Measurements from ENCODE around the gene CCDC93.

CCDC93 gene

GRCh38 chr2:117983040-117983439 is 30.8 kb downstream of the CCDC93 start:
- no peak for TF ChIP-seq CTCF (IDR thresholded peaks at IDR 0.05; ENCODE audit: low read depth, low read length, missing control alignments)
- no peak for DNase-seq (ENCODE audit: low read depth)
- no peak overlapping the region for H3K4me3 ChIP-seq (ENCODE audit: low read depth, low read length)

GRCh38 chr2:117982376-117983033 is 31.4 kb downstream of the CCDC93 start:
- no peak overlapping the region for H3K4me3 ChIP-seq (ENCODE audit: low read depth, low read length)
- no peak for TF ChIP-seq CTCF (IDR thresholded peaks at IDR 0.05; ENCODE audit: low read depth, low read length, missing control alignments)
- no peak for DNase-seq (ENCODE audit: low read depth)

DNA sequence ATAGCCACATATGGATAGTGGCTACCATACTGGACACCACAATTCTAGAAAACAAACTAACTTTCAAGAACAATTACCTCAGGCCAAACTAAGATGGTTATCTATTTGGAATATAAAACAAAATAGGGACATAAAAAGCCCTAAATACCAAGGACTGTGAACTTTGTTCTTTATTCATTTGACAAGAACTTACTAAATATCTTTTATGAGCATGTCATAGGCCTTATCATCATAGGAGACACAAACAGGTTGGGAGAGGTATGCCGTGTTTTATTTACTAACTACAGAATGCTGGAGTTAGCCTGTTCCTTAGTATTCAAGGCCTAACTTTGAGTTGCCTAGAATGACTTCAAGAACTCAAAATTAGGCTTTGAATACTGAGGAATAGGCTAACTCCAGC is 32.1 kb downstream of the CCDC93 start:
- no peak overlapping the region for H3K4me3 ChIP-seq (ENCODE audit: low read depth, low read length)
- DNase-seq (ENCODE audit: low read depth), result no peak
- TF ChIP-seq CTCF (IDR thresholded peaks at IDR 0.05; ENCODE audit: low read depth, low read length, missing control alignments), result no peak

DNA sequence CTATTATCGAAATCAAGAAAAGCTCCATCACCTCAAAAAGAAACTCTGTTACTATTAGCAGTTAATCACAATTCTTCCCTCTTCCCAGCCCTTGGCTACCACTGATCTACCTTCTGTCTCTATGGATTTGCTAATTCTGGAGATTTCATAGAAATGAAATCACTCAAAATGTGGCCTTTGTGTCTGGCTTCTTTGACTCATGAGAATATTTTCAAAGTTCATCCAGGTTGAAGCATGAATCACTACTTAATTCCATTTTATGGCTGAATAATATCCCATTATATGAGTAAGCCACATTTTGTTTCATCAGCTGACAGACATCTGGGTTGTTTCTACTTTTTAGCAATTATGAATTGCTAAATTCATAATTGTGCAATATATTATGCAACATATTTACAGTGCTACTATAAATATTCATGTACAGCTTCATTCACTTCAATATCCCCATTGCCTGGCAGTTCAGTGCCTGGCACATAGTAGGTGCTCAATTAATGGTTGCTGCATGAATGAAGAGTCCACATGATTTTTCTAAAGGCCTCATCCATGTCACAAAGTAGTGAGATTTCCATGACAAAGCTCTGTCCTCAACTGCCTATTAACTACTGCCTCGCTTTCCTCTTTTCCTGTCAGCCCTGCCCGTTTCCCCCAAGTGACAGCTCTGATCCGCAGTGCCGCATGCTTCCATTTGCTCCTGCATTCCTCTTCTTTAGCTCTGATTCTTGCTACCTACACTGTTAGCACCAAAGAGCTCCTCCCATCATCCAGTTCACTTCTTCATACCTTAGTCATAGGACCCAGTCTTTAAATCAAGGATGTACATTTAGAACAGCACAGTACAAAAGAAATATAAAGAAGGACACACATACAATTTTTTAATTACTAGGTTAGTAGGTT is 32.8 kb downstream of the CCDC93 start:
- DNase-seq (ENCODE audit: low read depth), result no peak
- TF ChIP-seq CTCF (IDR thresholded peaks at IDR 0.05; ENCODE audit: low read depth, low read length, missing control alignments), result no peak
- no peak overlapping the region for H3K4me3 ChIP-seq (ENCODE audit: low read depth, low read length)

GRCh38 chr2:117979911-117980701 is 33.8 kb downstream of the CCDC93 start:
- no peak for DNase-seq (ENCODE audit: low read depth)
- TF ChIP-seq CTCF (IDR thresholded peaks at IDR 0.05; ENCODE audit: low read depth, low read length, missing control alignments), result no peak

DNA sequence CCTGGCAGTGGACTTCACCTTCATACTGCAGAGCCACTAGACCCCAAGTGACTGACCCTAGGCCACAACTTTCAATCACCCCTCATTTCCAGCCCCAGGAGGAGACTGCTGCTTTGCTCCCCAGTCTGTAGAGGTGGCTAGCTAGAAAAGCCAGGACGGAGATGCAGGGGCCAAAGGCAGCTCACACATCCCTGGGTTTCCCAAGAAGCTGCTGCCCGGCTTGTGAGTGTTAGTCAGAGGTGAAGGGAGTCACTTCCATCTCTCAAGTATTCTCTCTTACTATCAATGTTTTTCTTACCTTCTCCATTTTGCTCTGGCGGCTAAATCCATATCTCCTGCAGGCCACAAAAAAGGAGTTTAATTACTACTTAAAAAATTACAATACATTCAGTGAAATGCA is 36.2 kb downstream of the CCDC93 start:
- TF ChIP-seq CTCF (IDR thresholded peaks at IDR 0.05; ENCODE audit: low read depth, low read length, missing control alignments), result no peak
- H3K4me3 ChIP-seq (ENCODE audit: low read depth, low read length), result no peak overlapping the region
- no peak for DNase-seq (ENCODE audit: low read depth)

More at GRCh38 chr2:117979911-117980701, 33.8 kb downstream of the CCDC93 start:
- H3K4me3 ChIP-seq (ENCODE audit: low read depth, low read length), result no peak overlapping the region

Measured in GM12864 (cell line).